H1 (cell line): ENCODE results near the gene AP5S1. TPM values are rescaled to one million over a fixed set of nuclear protein-coding genes. Genes with fewer than 3 reads are reported as not detected.
A peak's percentile ranks its signal among the peaks of the same experiment; 100 is the strongest.

Experiments used
- CTCF ChIA-PET: fragments of 300-600 bp; sonication (Branson Sonifier 250); formaldehyde crosslinking; loops from one replicate; lab custom pipeline; 2021; ENCODE audit not compliant: partially characterized antibody; lab: Charles Lee
- POLR2A ChIA-PET: fragments of 300-600 bp; sonication (Branson Sonifier 250); formaldehyde crosslinking; loops from one replicate; lab custom pipeline; 2021; ENCODE audit warnings: inconsistent platforms; ENCODE audit not compliant: partially characterized antibody; lab: Charles Lee
- DNase-seq, 2 experiments: peaks; one replicate each; pipeline versions ENCODE4 v3.0.0 to v3.0.0-alpha.2; 2010 to 2022; ENCODE audit warnings: low spot score in 2 of 2, low read depth in 1 of 2, mixed read lengths in 1 of 2
- FAIRE-seq: peaks from 2 replicates; lab custom pipeline; 2011; peaks lifted over from hg19 to GRCh38; lab: Jason Lieb, UNC
- H2AFZ ChIP-seq: 2 replicates; pipeline ENCODE4 v1.8.1; 2012; ENCODE audit warnings: low read length, inconsistent platforms
- H2AK5ac ChIP-seq: 2 replicates; pipeline ENCODE4 v1.6.1; 2013; ENCODE audit warnings: low read depth, low read length
- H2BK120ac ChIP-seq: replicated peaks from 2 replicates; pipeline ENCODE3; 2013; ENCODE audit warnings: low read depth, low read length, inconsistent platforms
- H2BK12ac ChIP-seq: 2 replicates; pipeline ENCODE4 v1.6.1; 2013; ENCODE audit warnings: low read depth, low read length
- H2BK15ac ChIP-seq: 2 replicates; pipeline ENCODE4 v1.6.1; 2013; ENCODE audit warnings: low read length
- H2BK20ac ChIP-seq: 2 replicates; pipeline ENCODE4 v1.6.1; 2013; ENCODE audit warnings: low read length
- H2BK5ac ChIP-seq: 2 replicates; pipeline ENCODE4 v1.6.1; 2013; ENCODE audit warnings: low read depth, low read length
- H3K14ac ChIP-seq: 2 replicates; pipeline ENCODE4 v1.6.1; 2013; ENCODE audit warnings: inconsistent platforms; ENCODE audit not compliant: insufficient read length
- H3K18ac ChIP-seq: 2 replicates; pipeline ENCODE4 v1.6.1; 2013; ENCODE audit warnings: low read length; ENCODE audit errors: extremely low read depth
- H3K23ac ChIP-seq: 2 replicates; pipeline ENCODE4 v1.6.1; 2013; ENCODE audit warnings: inconsistent platforms; ENCODE audit not compliant: insufficient read length
- H3K23me2 ChIP-seq: 2 replicates; pipeline ENCODE4 v1.6.1; 2013; ENCODE audit warnings: low read depth, low read length
- H3K27ac ChIP-seq: 2 replicates; pipeline ENCODE4 v1.6.1; 2011; ENCODE audit warnings: low read depth, low read length, inconsistent platforms
- H3K27me3 ChIP-seq, 4 experiments: replicated peaks in 1 of 4; 1 replicate in 1 of 4; 2 replicates in 3 of 4; pipeline versions ENCODE4 v1.6.1 to v1.8.1; 2011 to 2013; ENCODE audit warnings: low read length in 3 of 4, mild to moderate bottlenecking in 3 of 4, inconsistent platforms in 2 of 4, mixed read lengths in 2 of 4, moderate library complexity in 1 of 4; ENCODE audit not compliant: control insufficient read depth in 3 of 4, insufficient read depth in 3 of 4; ENCODE audit errors: extremely low read depth in 1 of 4
- H3K36me3 ChIP-seq, 4 experiments: 2 replicates each; pipeline versions ENCODE4 v1.6.1 to v1.8.1; 2011 to 2013; ENCODE audit warnings: mild to moderate bottlenecking in 4 of 4, low read length in 3 of 4, moderate library complexity in 2 of 4, control low read depth in 1 of 4, inconsistent platforms in 1 of 4; ENCODE audit not compliant: insufficient read depth in 4 of 4, control insufficient read depth in 2 of 4
- H3K4ac ChIP-seq: replicated peaks from 2 replicates; pipeline ENCODE3; 2013; ENCODE audit warnings: low read length, low read depth, mixed read lengths, inconsistent platforms; ENCODE audit not compliant: insufficient read length
- H3K4me1 ChIP-seq, 4 experiments: replicated peaks in 1 of 4; 1 replicate in 1 of 4; 2 replicates in 3 of 4; pipeline versions ENCODE4 v1.6.1 to v1.8.1; 2011 to 2013; ENCODE audit warnings: low read length in 3 of 4, inconsistent platforms in 2 of 4, mixed read lengths in 1 of 4; ENCODE audit not compliant: insufficient read depth in 4 of 4, control insufficient read depth in 3 of 4
- H3K4me2 ChIP-seq, 2 experiments: 2 replicates each; pipeline versions ENCODE4 v1.6.1 to v1.8.1; 2011 to 2013; ENCODE audit warnings: low read depth in 2 of 2, low read length in 2 of 2, control low read depth in 1 of 2, inconsistent platforms in 1 of 2, mild to moderate bottlenecking in 1 of 2; ENCODE audit not compliant: insufficient read depth in 1 of 2
- H3K4me3 ChIP-seq, 4 experiments: fragments of 200-600, 300-600 bp in 1 of 4; sonication (generic), shearing (Covaris generic), sonication (Bioruptor Twin) in 1 of 4; 2 replicates each; pipeline versions ENCODE4 v1.5.1 to v1.8.1; 2011 to 2016; ENCODE audit warnings: low read length in 4 of 4, low read depth in 3 of 4, control low read depth in 2 of 4, inconsistent platforms in 2 of 4, mild to moderate bottlenecking in 2 of 4, mixed read lengths in 1 of 4, moderate library complexity in 1 of 4; ENCODE audit not compliant: insufficient read depth in 2 of 4; ENCODE audit errors: extremely low read depth in 1 of 4
- H3K56ac ChIP-seq: replicated peaks from 2 replicates; pipeline ENCODE3; 2013; ENCODE audit warnings: low read depth, mild to moderate bottlenecking, mixed read lengths, low read length, inconsistent platforms; ENCODE audit not compliant: insufficient read length
- H3K79me1 ChIP-seq: 2 replicates; pipeline ENCODE4 v1.6.1; 2013; ENCODE audit warnings: low read depth, low read length, control low read depth
- H3K79me2 ChIP-seq, 2 experiments: 2 replicates each; pipeline versions ENCODE4 v1.6.1 to v1.8.1; 2012 to 2013; ENCODE audit warnings: low read length in 2 of 2, mild to moderate bottlenecking in 2 of 2, inconsistent platforms in 1 of 2; ENCODE audit not compliant: insufficient read depth in 2 of 2, control insufficient read depth in 1 of 2
- H3K9ac ChIP-seq, 4 experiments: replicated peaks in 1 of 4; 1 replicate in 1 of 4; 2 replicates in 3 of 4; pipeline versions ENCODE4 v1.6.1 to v1.8.1; 2011 to 2013; ENCODE audit warnings: low read depth in 3 of 4, low read length in 3 of 4, control low read depth in 2 of 4, mild to moderate bottlenecking in 2 of 4, moderate library complexity in 2 of 4, inconsistent platforms in 1 of 4; ENCODE audit errors: extremely low read depth in 1 of 4
- H3K9me3 ChIP-seq, 2 experiments: 2 replicates each; pipeline versions ENCODE4 v1.6.1 to v1.8.1; 2012 to 2013; ENCODE audit warnings: mild to moderate bottlenecking in 2 of 2, moderate library complexity in 2 of 2, control low read depth in 1 of 2, inconsistent platforms in 1 of 2, low read depth in 1 of 2, low read length in 1 of 2, mixed read lengths in 1 of 2; ENCODE audit not compliant: insufficient read depth in 2 of 2
- H4K20me1 ChIP-seq, 2 experiments: replicated peaks in 1 of 2; 2 replicates each; pipeline versions ENCODE3 to v1.8.1; 2011 to 2013; ENCODE audit warnings: inconsistent platforms in 2 of 2, low read length in 2 of 2, mild to moderate bottlenecking in 1 of 2; ENCODE audit not compliant: insufficient read depth in 2 of 2, control insufficient read depth in 1 of 2
- H4K5ac ChIP-seq: 2 replicates; pipeline ENCODE4 v1.6.1; 2013; ENCODE audit warnings: low read length, low read depth, mixed read lengths, inconsistent platforms; ENCODE audit not compliant: insufficient read length
- H4K8ac ChIP-seq: 2 replicates; pipeline ENCODE4 v1.8.0; 2013; ENCODE audit warnings: mild to moderate bottlenecking, moderate library complexity, low read length, inconsistent platforms; ENCODE audit not compliant: insufficient read depth; ENCODE audit errors: extremely low read depth
- H4K91ac ChIP-seq: replicated peaks from 2 replicates; pipeline ENCODE3; 2013; ENCODE audit warnings: low read length, mixed read lengths, inconsistent platforms; ENCODE audit not compliant: insufficient read length
- POU5F1 ChIP-seq: IDR thresholded peaks from 2 replicates; pipeline ENCODE4 v1.6.1; 2011; ENCODE audit warnings: low read depth, mild to moderate bottlenecking, low read length, moderate library complexity
- SP1 ChIP-seq: IDR thresholded peaks from 2 replicates; pipeline ENCODE4 v1.6.1; 2011; ENCODE audit warnings: low read depth, low read length
- WGBS, 2 experiments: shearing (Covaris generic) in 1 of 2; methylation state at CpG; one replicate each; pipeline versions ENCODE4 v1.1.6 to v1.1.7; 2013 to 2015; ENCODE audit warnings: low lambda C conversion rate in 2 of 2, mixed read lengths in 2 of 2, inconsistent platforms in 1 of 2, low coverage in 1 of 2, missing lambda C conversion rate in 1 of 2; ENCODE audit not compliant: insufficient replicate concordance in 2 of 2, insufficient coverage in 1 of 2, insufficient read length in 1 of 2; ENCODE audit errors: extremely low coverage in 1 of 2, missing lambda C conversion rate in 1 of 2; 5-methylcytosine and 5-hydroxymethylcytosine counted together
- polyA plus RNA-seq, 7 experiments: library from polyadenylated mRNA; depleted of rRNA in 3 of 7; stranded (reverse) in 5 of 7; unstranded in 2 of 7; fragments of >200 nt in 5 of 7; fragments of 200-250 nt in 2 of 7; gene quantifications; 1 replicate in 5 of 7; 2 replicates in 1 of 7; 4 replicates in 1 of 7; pipeline versions ENCODE4 v1.2.1 to v1.2.3, GENCODE V29; 2011 to 2013; ENCODE audit warnings: missing spikeins in 2 of 7, mixed read lengths in 2 of 7
- total RNA-seq: library from RNA; stranded (reverse); fragmentation: NEBNext Ultra II Directional; extraction: Animal tissue kit (Norgen Biotek cat#: 25700); gene quantifications from 2 replicates; pipeline ENCODE4 v1.2.1, GENCODE V29; 2021

AP5S1 gene
- total and polyA plus RNA-seq, 2 of the 8 experiments (the other 6 are each of a cell fraction or from before 2014, with no cell fraction given) = 3.3 to 3.7 TPM

DNA sequence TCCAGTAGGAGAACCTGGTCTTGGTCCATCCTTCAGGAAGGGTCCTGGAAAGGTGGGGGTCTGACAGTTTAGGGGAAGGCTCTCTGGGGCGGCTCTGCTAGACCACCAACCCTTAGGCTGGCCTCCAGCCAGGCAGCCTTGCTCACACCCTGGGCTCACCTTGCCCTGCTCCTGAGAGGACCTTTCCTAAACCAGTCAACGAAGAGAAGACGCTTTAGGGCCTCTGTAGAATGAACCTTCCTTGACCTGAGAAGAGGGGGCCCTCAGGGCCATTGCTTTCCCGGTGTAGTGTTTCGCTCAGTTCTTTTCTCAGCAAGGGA lies 23.2 kb upstream of the AP5S1 start:
- H3K4me3 ChIP-seq = peak overlapping the region in 3 of 4 experiments; percentile 68 to 85 (median 69); a peak in 6 of 8 replicates
- no peak overlapping the region for H3K14ac ChIP-seq
- H3K23me2 ChIP-seq = peaks cover 9% of the 10 kb centered on the region; the same call in 1 of the 2 replicates
- no peak overlapping the region for H2BK15ac ChIP-seq
- H2BK5ac ChIP-seq = no peak overlapping the region
- no peak overlapping the region for H3K18ac ChIP-seq
- no peak overlapping the region for H3K56ac ChIP-seq
- no peaks in the 10 kb centered on the region; the same call in 1 of the 2 replicates for H3K79me1 ChIP-seq
- H3K36me3 ChIP-seq = peaks cover 4 to 10% (median 10%) of the 10 kb centered on the region in 4 experiments; a peak in 7 of 8 replicates
- no peak overlapping the region for H3K9ac ChIP-seq
- no peak overlapping the region for H2BK20ac ChIP-seq
- TF ChIP-seq POU5F1 (no peak), SP1 (no peak)
- ChIA-PET CTCF (interaction anchor here (0.6 kb wide), 1 partner anchor 743 kb away, joined by 3 read pairs; no protein-coding TSS in a partner anchor), POLR2A (interaction anchor here (1.1 kb wide), 1 partner anchor 92 kb away, joined by 3 read pairs; the partner anchor contains the start of gene PANK2)
- H2AFZ ChIP-seq = no peak overlapping the region
- peak overlapping the region; percentile 35; the same call in 1 of the 2 replicates for H2BK12ac ChIP-seq
- FAIRE-seq = no peak
- no peaks in the 10 kb centered on the region; a peak in 1 of 4 replicates for H3K79me2 ChIP-seq
- peaks cover 3% of the 10 kb centered on the region in 2 experiments for H4K20me1 ChIP-seq
- H3K4ac ChIP-seq = no peak overlapping the region
- peaks cover 5 to 35% (median 28%) of the 10 kb centered on the region in 4 experiments for H3K4me1 ChIP-seq
- H3K4me2 ChIP-seq = peak overlapping the region; percentile 63 to 98
- peaks cover 0 to 3% (median 0%) of the 10 kb centered on the region in 4 experiments; a peak in 1 of 7 replicates for H3K27me3 ChIP-seq
- 87% methylated on average over 5 of the region's 5 CpGs; no CpG with 5 or more reads in 1 of the 2 experiments for WGBS, 2 experiments
- no peak overlapping the region for H2BK120ac ChIP-seq
- no peak overlapping the region for H3K27ac ChIP-seq
- no peak overlapping the region; the same call in 1 of the 2 replicates for H2AK5ac ChIP-seq
- H4K8ac ChIP-seq = no peak overlapping the region
- H3K9me3 ChIP-seq = no peaks in the 10 kb centered on the region
- no peak for DNase-seq
- no peak overlapping the region for H4K91ac ChIP-seq
- no peak overlapping the region for H4K5ac ChIP-seq
- H3K23ac ChIP-seq = no peak overlapping the region
